ENCODE data around the gene GAL3ST2. TPM values are rescaled to one million over a fixed set of nuclear protein-coding genes. Genes with fewer than 3 reads are reported as not detected.
"Not testable (repeated sequence)": the region's sequence is repeated elsewhere in the genome, so short reads cannot be mapped to it uniquely, and the experiment has no call there.

Gene GAL3ST2
- total RNA-seq, 4 donors from 2014 or later: 0.80 to 3.3 TPM; not detected in 2

GRCh38 chr2:241753493-241753892 lies 23.1 kb upstream of the GAL3ST2 start:
- Histone ChIP-seq H3K27ac (no peak overlapping the region), H3K27me3 (no peaks in the 10 kb centered on the region), H3K4me1 (no peaks in the 10 kb centered on the region), H3K36me3 (peaks cover 0 to 44% (median 0%) of the 10 kb centered on the region in 3 donors), H3K4me3 (no peak overlapping the region), H3K9me3 (no peaks in the 10 kb centered on the region)
- TF ChIP-seq POLR2A (IDR thresholded peaks at IDR 0.05) (no peak), CTCF (IDR thresholded peaks at IDR 0.05) (no peak)
- no peak for DNase-seq

- no peak for DNase-seq
These were observed 22.6 kb upstream of the GAL3ST2 start for GRCh38 chr2:241754042-241754441.

GRCh38 chr2:241755166-241755565 lies 21.5 kb upstream of the GAL3ST2 start:
- Histone ChIP-seq H3K27me3 (no peaks in the 10 kb centered on the region), H3K4me1 (no peaks in the 10 kb centered on the region), H3K36me3 (peaks cover 0 to 42% (median 0%) of the 10 kb centered on the region in 3 donors), H3K9me3 (no peaks in the 10 kb centered on the region), H3K4me3 (no peak overlapping the region), H3K27ac (no peak overlapping the region)
- DNase-seq: no peak
- TF ChIP-seq CTCF (IDR thresholded peaks at IDR 0.05): no peak
- no peak for TF ChIP-seq POLR2A (IDR thresholded peaks at IDR 0.05)

More at GRCh38 chr2:241754042-241754441, 22.6 kb upstream of the GAL3ST2 start:
- Histone ChIP-seq H3K9me3 (no peaks in the 10 kb centered on the region), H3K4me1 (no peaks in the 10 kb centered on the region), H3K27me3 (no peaks in the 10 kb centered on the region), H3K36me3 (peaks cover 0 to 39% (median 0%) of the 10 kb centered on the region in 3 donors), H3K27ac (no peak overlapping the region), H3K4me3 (no peak overlapping the region)
- no peak for TF ChIP-seq POLR2A (IDR thresholded peaks at IDR 0.05)
- TF ChIP-seq CTCF (IDR thresholded peaks at IDR 0.05): no peak

- DNase-seq: no peak
- Histone ChIP-seq H3K27ac (no peak overlapping the region), H3K4me1 (no peaks in the 10 kb centered on the region), H3K9me3 (no peaks in the 10 kb centered on the region), H3K4me3 (no peak overlapping the region), H3K36me3 (peaks cover 0 to 48% (median 0%) of the 10 kb centered on the region in 3 donors), H3K27me3 (no peaks in the 10 kb centered on the region)
- no peak for TF ChIP-seq POLR2A (IDR thresholded peaks at IDR 0.05)
- TF ChIP-seq CTCF (IDR thresholded peaks at IDR 0.05): no peak
These were observed 20.8 kb upstream of the GAL3ST2 start for GRCh38 chr2:241755777-241756176.

GRCh38 chr2:241759067-241759807 lies 17.4 kb upstream of the GAL3ST2 start:
- peaks cover 0 to 47% (median 0%) of the 10 kb centered on the region in 3 donors for H3K36me3 ChIP-seq
- DNase-seq: no peak

GRCh38 chr2:241759893-241760292 lies 16.7 kb upstream of the GAL3ST2 start:
- peaks cover 0 to 41% (median 0%) of the 10 kb centered on the region in 3 donors for H3K36me3 ChIP-seq

More at GRCh38 chr2:241759067-241759807, 17.4 kb upstream of the GAL3ST2 start:
- Histone ChIP-seq H3K4me3 (no peak overlapping the region), H3K4me1 (no peaks in the 10 kb centered on the region), H3K9me3 (no peaks in the 10 kb centered on the region), H3K27ac (no peak overlapping the region), H3K27me3 (no peaks in the 10 kb centered on the region)
- TF ChIP-seq CTCF (IDR thresholded peaks at IDR 0.05) (no peak), POLR2A (IDR thresholded peaks at IDR 0.05) (no peak)

More at GRCh38 chr2:241759893-241760292, 16.7 kb upstream of the GAL3ST2 start:
- H3K9me3 ChIP-seq, DNase-seq, H3K4me1 ChIP-seq, H3K27me3 ChIP-seq, H3K4me3 ChIP-seq, H3K27ac ChIP-seq: not testable (repeated sequence)

Measured in Peyer's patch (tissue), 4 donors.